ENCODE results near the gene LRRC9.

- no peak for TF ChIP-seq CTCF (IDR thresholded peaks at IDR 0.05)
- no peak for TF ChIP-seq EZH2 (IDR thresholded peaks at IDR 0.05; ENCODE audit: borderline replicate concordance, insufficient read depth, low read depth, low read length, poor library complexity, severe bottlenecking)
Observed at GRCh38 chr14:59983048-59983447, 63.1 kb downstream of the LRRC9 start.

Measured in B cell (primary cell).